AG04449 (cell line): ENCODE results near the gene CEP76.

Source experiments
- CTCF ChIA-PET: fragments of 350-600 bp; formaldehyde crosslinking; extraction: SDS; loops from one replicate; lab custom pipeline; 2021; ENCODE audit warnings: antibody characterized with exemption; lab: Yijun Ruan, JAX
- POLR2A ChIA-PET: fragments of 400-600, 350-600 bp; formaldehyde crosslinking; extraction: SDS; loops from one replicate; lab custom pipeline; 2020; ENCODE audit warnings: antibody characterized with exemption, inconsistent platforms; lab: Yijun Ruan, JAX
- DNase-seq: peaks from one replicate; pipeline ENCODE4 v3.0.0-alpha.2; 2010; ENCODE audit warnings: low read depth, low spot score
- H3K4me3 ChIP-seq: 2 replicates; pipeline ENCODE4 v1.5.1; 2011; ENCODE audit warnings: low read depth, mild to moderate bottlenecking, control low read depth, low read length
- TF ChIP-seq, protein P1 (sequence below): IDR thresholded peaks from one replicate; pipeline ENCODE4 v1.5.1; 2011; ENCODE audit warnings: mild to moderate bottlenecking, moderate library complexity, low read length, control low read depth, inconsistent platforms; ENCODE audit not compliant: insufficient read depth; ENCODE audit errors: missing control alignments

Gene CEP76, protein sequence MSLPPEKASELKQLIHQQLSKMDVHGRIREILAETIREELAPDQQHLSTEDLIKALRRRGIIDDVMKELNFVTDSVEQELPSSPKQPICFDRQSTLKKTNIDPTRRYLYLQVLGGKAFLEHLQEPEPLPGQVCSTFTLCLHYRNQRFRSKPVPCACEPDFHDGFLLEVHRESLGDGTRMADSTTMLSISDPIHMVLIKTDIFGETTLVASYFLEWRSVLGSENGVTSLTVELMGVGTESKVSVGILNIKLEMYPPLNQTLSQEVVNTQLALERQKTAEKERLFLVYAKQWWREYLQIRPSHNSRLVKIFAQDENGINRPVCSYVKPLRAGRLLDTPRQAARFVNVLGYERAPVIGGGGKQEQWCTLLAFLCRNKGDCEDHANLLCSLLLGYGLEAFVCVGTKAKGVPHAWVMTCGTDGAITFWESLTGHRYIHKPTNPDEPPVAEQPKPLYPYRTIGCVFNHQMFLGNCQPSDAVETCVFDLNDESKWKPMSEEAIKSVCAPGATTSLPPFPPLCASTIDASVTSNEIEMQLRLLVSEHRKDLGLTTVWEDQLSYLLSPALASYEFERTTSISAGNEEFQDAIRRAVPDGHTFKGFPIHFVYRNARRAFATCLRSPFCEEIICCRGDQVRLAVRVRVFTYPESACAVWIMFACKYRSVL

DNA sequence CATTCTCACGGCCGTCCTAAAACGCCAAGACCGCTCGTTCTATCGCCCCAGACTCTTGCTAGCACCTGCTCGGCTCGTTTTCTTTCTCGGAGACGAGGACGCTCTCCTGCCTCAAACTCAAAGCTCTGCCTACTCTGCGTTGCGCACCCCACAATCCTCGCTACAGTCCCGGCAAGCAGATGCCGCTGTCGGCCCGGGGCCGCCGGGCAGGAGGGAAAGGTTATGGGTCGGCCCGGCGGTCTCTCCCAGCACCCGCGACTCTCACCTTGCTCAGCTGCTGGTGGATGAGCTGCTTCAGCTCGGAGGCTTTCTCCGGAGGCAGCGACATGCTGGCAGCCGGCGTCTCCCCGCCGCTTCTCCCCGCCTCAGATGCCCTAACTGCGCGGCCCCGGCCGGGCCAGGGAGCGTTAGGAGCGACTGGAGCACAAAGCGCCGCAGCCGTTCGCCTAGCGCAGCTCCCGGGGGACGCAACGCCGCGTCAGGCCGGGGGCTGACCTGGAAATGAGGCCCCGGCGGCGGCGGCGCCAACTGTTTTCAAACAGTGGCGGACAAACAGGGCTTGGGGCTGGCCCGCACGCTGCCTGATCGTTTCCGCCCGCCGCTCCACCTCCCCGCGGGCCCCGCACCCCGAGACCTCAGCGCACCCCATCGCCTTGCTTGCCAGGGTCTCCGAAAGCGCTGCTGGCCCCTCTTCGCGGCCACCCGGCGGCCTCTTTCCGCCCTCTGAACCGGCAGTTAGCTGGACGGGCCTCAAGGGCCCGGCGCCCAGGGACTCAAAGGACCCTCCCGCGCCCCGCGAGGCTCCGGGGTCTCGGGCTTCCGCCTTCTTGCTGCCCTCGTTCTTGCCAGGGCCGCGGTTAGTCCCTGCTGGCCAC lies at the start of gene CEP76, which contains the start of gene PSMG2:
CEP76 (minus strand) TSS at position 503 of the 875 bp plus-strand sequence; CDS start at position 328, 175 bp downstream.
PSMG2 (plus strand) TSS at position 822 of the 875 bp plus-strand sequence. CDS start 66 bp downstream, outside the sequence.
- DNase-seq = no peak
- peak within 1 kb of the TSS; percentile 84 for H3K4me3 ChIP-seq
- TF ChIP-seq, protein P1, sequence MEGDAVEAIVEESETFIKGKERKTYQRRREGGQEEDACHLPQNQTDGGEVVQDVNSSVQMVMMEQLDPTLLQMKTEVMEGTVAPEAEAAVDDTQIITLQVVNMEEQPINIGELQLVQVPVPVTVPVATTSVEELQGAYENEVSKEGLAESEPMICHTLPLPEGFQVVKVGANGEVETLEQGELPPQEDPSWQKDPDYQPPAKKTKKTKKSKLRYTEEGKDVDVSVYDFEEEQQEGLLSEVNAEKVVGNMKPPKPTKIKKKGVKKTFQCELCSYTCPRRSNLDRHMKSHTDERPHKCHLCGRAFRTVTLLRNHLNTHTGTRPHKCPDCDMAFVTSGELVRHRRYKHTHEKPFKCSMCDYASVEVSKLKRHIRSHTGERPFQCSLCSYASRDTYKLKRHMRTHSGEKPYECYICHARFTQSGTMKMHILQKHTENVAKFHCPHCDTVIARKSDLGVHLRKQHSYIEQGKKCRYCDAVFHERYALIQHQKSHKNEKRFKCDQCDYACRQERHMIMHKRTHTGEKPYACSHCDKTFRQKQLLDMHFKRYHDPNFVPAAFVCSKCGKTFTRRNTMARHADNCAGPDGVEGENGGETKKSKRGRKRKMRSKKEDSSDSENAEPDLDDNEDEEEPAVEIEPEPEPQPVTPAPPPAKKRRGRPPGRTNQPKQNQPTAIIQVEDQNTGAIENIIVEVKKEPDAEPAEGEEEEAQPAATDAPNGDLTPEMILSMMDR = no peak
- CTCF ChIA-PET = interaction anchor here (0.7 to 4.5 kb wide), 7 partner anchors 10 to 320 kb away, joined by 3 to 17 read pairs (median 3); no protein-coding TSS in a partner anchor
- POLR2A ChIA-PET = interaction anchor here (0.5 to 1.3 kb wide), 5 partner anchors 21 to 326 kb away, joined by 3 to 4 read pairs (median 3); partner anchors contain the start of gene AFG3L2

DNA sequence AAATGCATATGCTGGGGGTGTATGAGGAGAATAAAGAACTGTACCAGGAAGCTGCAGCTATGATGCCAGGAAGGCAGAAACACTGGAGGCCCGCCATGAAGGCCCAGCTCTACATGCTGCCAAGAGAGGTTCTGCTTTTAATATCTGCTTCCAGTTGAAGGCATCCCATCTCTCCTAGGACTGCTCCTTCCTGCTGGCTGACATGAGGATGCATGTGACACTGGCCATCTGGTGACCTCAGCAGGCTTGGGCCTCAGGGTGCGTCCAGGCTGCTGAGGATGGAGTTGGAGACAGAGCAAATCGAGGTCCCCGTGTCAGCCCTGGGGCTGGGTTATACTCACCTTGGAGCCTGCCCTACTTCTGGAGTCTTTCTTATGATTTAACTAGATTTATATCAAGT lies 49.4 kb upstream of the CEP76 start:
- POLR2A ChIA-PET = no interaction called here
- no peak for DNase-seq

DNA sequence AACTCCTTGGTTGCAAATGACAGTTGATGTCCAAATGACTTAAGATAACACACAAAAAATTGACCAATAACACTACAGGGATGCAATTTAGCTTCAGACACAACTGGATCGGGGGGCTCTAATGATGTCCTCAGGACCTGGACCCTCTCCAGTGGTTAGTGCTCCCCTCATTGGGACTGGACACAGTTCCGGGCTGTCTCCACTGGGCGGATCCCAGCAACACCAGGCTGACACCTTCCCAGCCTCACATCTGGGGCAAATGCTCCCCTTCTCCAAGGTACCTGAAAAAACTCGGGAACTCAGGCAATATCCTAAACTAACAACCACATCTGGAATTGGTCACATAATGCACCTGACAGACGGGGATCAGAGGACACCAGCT lies 49.0 kb upstream of the CEP76 start:
- no peak for DNase-seq
- H3K4me3 ChIP-seq = no peak overlapping the region
- CTCF ChIA-PET = interaction anchor here (5.2 kb wide), 1 partner anchor 183 kb away, joined by 44 read pairs; no protein-coding TSS in a partner anchor
- POLR2A ChIA-PET = no interaction called here
- TF ChIP-seq, protein P1 = no peak

More for the DNA sequence above, 49.4 kb upstream of the CEP76 start:
- TF ChIP-seq, protein P1 = no peak
- CTCF ChIA-PET = interaction anchor here (1.7 to 5.2 kb wide), 3 partner anchors 10 to 183 kb away, joined by 5 to 44 read pairs (median 8); no protein-coding TSS in a partner anchor
- H3K4me3 ChIP-seq = no peak overlapping the region

DNA sequence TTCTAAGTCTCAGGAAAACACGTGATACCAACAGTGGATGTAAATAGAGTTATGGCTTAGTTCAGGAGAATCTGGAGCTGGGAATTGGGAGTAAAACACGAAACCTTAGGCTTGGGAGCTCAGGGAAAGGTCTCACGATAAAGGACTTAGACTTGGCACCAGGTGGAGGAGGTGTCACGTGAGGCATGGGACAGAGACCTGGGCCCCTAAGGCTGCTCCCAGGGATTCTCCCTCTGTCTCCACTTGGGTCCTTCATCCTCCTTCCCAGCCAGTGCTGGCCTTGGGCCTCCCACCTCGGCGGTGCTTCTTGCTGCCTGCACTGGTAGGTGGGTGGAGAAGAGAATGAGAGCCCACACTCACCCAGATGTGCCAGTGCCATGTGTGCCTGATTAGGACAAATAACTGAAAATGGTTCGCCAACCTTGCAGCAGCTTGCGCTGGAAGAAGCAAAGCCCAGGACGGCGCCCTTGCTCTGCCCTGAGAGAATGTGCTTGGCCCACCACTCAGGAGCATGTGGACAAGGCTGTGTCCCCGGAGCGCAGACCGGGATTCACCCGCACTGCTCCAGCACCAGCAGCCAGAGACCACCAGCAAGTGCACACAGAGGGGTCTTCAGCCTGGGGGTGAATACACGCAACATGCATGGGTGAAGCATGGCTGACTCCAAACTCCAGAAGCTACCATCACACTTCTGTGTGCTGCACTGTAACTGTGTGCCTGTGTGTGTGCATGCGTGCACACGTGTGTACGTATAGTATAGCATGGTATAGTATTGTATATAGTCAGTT lies 48.4 kb upstream of the CEP76 start:
- no peak overlapping the region for H3K4me3 ChIP-seq
- TF ChIP-seq, protein P1 = no peak
- DNase-seq = no peak
- CTCF ChIA-PET = interaction anchor here (0.9 to 15.8 kb wide), 5 partner anchors 10 to 409 kb away, joined by 3 to 324 read pairs (median 16); partner anchors contain the start of gene PTPN2
- POLR2A ChIA-PET = no interaction called here

DNA sequence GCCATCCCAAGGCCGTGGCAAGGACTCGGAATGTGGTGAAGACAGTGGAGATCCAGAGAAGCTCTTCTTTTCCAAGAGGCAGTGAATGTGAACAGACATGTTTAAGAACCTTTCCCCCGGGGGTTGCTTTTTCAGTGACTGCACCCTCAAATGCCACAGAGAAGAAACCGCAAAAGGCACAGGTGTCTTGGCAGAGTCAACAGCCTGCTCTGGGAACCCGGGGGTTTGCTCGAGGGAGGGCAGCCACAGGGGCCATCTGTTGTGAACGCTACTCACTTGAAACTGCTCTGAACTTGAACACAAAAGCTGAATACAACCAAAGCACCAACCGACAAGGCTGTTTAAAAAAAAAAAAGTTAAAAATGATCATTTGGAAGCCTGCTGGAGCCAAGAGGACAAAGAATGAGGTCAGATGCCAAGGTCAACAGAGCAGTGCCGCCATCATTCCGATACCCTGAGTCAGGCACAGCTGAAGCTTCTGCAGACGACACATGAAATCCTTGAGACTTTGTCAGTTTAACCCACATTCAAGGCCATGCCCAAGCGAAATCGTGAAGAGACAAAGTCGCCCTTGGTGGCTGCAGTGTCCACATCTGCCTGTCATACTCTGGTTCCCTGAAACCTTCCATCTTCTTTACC lies 47.7 kb upstream of the CEP76 start:
- DNase-seq = no peak
- ChIA-PET CTCF (interaction anchor here (0.9 to 15.8 kb wide), 5 partner anchors 9 to 409 kb away, joined by 3 to 324 read pairs (median 16); partner anchors contain the start of gene PTPN2), POLR2A (no interaction called here)

More for the DNA sequence above, 47.7 kb upstream of the CEP76 start:
- no peak overlapping the region for H3K4me3 ChIP-seq
- TF ChIP-seq, protein P1 = no peak
